Astrocyte (in vitro differentiated cells and primary cell): Measurements from ENCODE around the gene ZNF639. TPM values are rescaled to one million over a fixed set of nuclear protein-coding genes. Genes with fewer than 3 reads are reported as not detected.

ENCODE experiments used
- DNase-seq: peaks from one replicate; pipeline ENCODE4 v3.0.0-alpha.2; 2010; ENCODE audit warnings: low read depth
- FAIRE-seq: peaks from 2 replicates; lab custom pipeline; 2011; peaks lifted over from hg19 to GRCh38; lab: Jason Lieb, UNC
- H2AFZ ChIP-seq: 2 replicates; pipeline ENCODE4 v1.6.0; 2012; ENCODE audit warnings: low read depth, low read length, inconsistent platforms
- H3K27ac ChIP-seq: 2 replicates; pipeline ENCODE4 v1.5.1; 2011; ENCODE audit warnings: low read depth, low read length, inconsistent platforms
- H3K27me3 ChIP-seq: 2 replicates; pipeline ENCODE4 v1.6.0; 2011; ENCODE audit warnings: low read length, inconsistent platforms; ENCODE audit not compliant: insufficient read depth
- H3K36me3 ChIP-seq: 2 replicates; pipeline ENCODE4 v1.5.1; 2011; ENCODE audit warnings: low read length, inconsistent platforms; ENCODE audit not compliant: insufficient read depth
- H3K4me1 ChIP-seq: 2 replicates; pipeline ENCODE4 v1.5.1; 2011; ENCODE audit warnings: low read length, inconsistent platforms; ENCODE audit not compliant: insufficient read depth
- H3K4me2 ChIP-seq: 2 replicates; pipeline ENCODE4 v1.6.0; 2012; ENCODE audit warnings: low read length, inconsistent platforms
- H3K4me3 ChIP-seq: 2 replicates; pipeline ENCODE4 v1.5.1; 2011; ENCODE audit warnings: low read depth, mild to moderate bottlenecking, low read length, inconsistent platforms; ENCODE audit not compliant: insufficient read depth
- H3K79me2 ChIP-seq: 2 replicates; pipeline ENCODE4 v1.6.0; 2012; ENCODE audit warnings: mild to moderate bottlenecking, low read length, inconsistent platforms; ENCODE audit not compliant: insufficient read depth
- H3K9ac ChIP-seq: 2 replicates; pipeline ENCODE4 v1.6.0; 2012; ENCODE audit warnings: mild to moderate bottlenecking, low read length, inconsistent platforms
- H3K9me3 ChIP-seq: 2 replicates; pipeline ENCODE4 v1.5.1; 2012; ENCODE audit warnings: low read depth, mild to moderate bottlenecking, low read length, inconsistent platforms; ENCODE audit not compliant: insufficient read depth
- H4K20me1 ChIP-seq: 2 replicates; pipeline ENCODE4 v1.6.0; 2012; ENCODE audit warnings: low read length, inconsistent platforms; ENCODE audit not compliant: insufficient read depth
- H3K27ac Mint-ChIP-seq: one replicate; pipeline ENCODE4 v1.8.0; 2021; ENCODE audit warnings: mild to moderate bottlenecking, mixed read lengths; ENCODE audit not compliant: unreplicated experiment
- H3K27me3 Mint-ChIP-seq: one replicate; pipeline ENCODE4 v1.8.0; 2021; ENCODE audit warnings: low read depth, mixed read lengths; ENCODE audit not compliant: unreplicated experiment
- H3K36me3 Mint-ChIP-seq: one replicate; pipeline ENCODE4 v1.8.0; 2021; ENCODE audit warnings: low read depth, mixed read lengths; ENCODE audit not compliant: unreplicated experiment
- H3K4me1 Mint-ChIP-seq: one replicate; pipeline ENCODE4 v1.8.0; 2021; ENCODE audit warnings: low read depth, mixed read lengths; ENCODE audit not compliant: unreplicated experiment
- H3K4me3 Mint-ChIP-seq: one replicate; pipeline ENCODE4 v1.8.0; 2021; ENCODE audit warnings: mild to moderate bottlenecking, moderate library complexity, mixed read lengths; ENCODE audit not compliant: unreplicated experiment
- H3K9me3 Mint-ChIP-seq: one replicate; pipeline ENCODE4 v1.8.0; 2021; ENCODE audit warnings: mild to moderate bottlenecking, mixed read lengths; ENCODE audit not compliant: unreplicated experiment
- EZH2 ChIP-seq: IDR thresholded peaks from 2 replicates; pipeline ENCODE4 v1.6.1; 2012; ENCODE audit warnings: mild to moderate bottlenecking, low read length, inconsistent platforms; ENCODE audit not compliant: insufficient read depth
- total RNA-seq: library from RNA; stranded (reverse); gene quantifications from 2 replicates; pipeline ENCODE4 v1.2.1, GENCODE V29; 2021
- TF ChIP-seq, protein P1 (sequence below): IDR thresholded peaks from 2 replicates; pipeline ENCODE4 v1.5.1; 2011; ENCODE audit warnings: low read depth, mild to moderate bottlenecking, inconsistent platforms, low read length, moderate library complexity; ENCODE audit not compliant: insufficient read depth

ZNF639 gene
- total RNA-seq, 1 donor from 2014 or later, result 34.4 TPM

DNA sequence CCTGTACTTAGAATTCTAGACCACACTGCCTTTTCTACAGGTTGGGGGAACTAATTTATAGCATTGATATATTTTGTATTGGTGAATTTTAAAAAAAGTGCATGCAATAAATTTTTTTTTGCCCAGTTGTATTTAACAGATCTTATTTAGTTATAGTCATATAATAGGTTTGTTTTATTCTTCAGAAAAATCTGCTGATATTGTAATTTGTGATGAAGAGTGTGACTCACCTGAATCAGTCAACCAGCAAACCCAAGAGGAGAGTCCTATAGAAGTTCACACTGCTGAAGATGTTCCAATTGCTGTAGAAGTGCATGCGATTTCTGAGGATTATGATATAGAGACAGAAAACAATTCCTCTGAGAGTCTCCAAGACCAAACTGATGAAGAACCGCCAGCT, 10.3 kb downstream of the ZNF639 start:
- TF ChIP-seq EZH2, result no peak
- H3K79me2 ChIP-seq, result peaks cover 34% of the 10 kb centered on the region
- no peak for FAIRE-seq
- no peak for DNase-seq
- H3K4me1 ChIP-seq, result no peaks in the 10 kb centered on the region
- no peak overlapping the region for H3K4me3 ChIP-seq
- peaks cover 40% of the 10 kb centered on the region for H3K36me3 ChIP-seq
- no peak overlapping the region for H3K4me2 ChIP-seq
- no peak overlapping the region for H2AFZ ChIP-seq
- Mint-ChIP-seq H3K27me3 (no peaks in the 10 kb centered on the region), H3K4me3 (no peak overlapping the region), H3K27ac (no peak overlapping the region), H3K36me3 (peaks cover 27% of the 10 kb centered on the region), H3K9me3 (no peaks in the 10 kb centered on the region), H3K4me1 (no peaks in the 10 kb centered on the region)
- H3K9ac ChIP-seq, result no peak overlapping the region
- H3K27ac ChIP-seq, result no peak overlapping the region
- peaks cover 15% of the 10 kb centered on the region for H4K20me1 ChIP-seq
- no peaks in the 10 kb centered on the region for H3K9me3 ChIP-seq
- no peaks in the 10 kb centered on the region for H3K27me3 ChIP-seq

GRCh38 chr3:179336345-179336929, 13.6 kb downstream of the ZNF639 start:
- Histone ChIP-seq H3K9ac (no peak overlapping the region), H3K27me3 (no peaks in the 10 kb centered on the region), H3K36me3 (peaks cover 25% of the 10 kb centered on the region), H3K4me1 (no peaks in the 10 kb centered on the region), H2AFZ (no peak overlapping the region), H3K79me2 (peaks cover 23% of the 10 kb centered on the region), H3K4me2 (no peak overlapping the region), H3K27ac (no peak overlapping the region), H3K4me3 (no peak overlapping the region), H3K9me3 (no peaks in the 10 kb centered on the region), H4K20me1 (peaks cover 4% of the 10 kb centered on the region)
- Mint-ChIP-seq H3K9me3 (no peaks in the 10 kb centered on the region), H3K36me3 (peaks cover 21% of the 10 kb centered on the region), H3K4me1 (no peaks in the 10 kb centered on the region), H3K4me3 (no peak overlapping the region), H3K27me3 (no peaks in the 10 kb centered on the region), H3K27ac (no peak overlapping the region)
- no peak for TF ChIP-seq EZH2
- TF ChIP-seq, protein P1, sequence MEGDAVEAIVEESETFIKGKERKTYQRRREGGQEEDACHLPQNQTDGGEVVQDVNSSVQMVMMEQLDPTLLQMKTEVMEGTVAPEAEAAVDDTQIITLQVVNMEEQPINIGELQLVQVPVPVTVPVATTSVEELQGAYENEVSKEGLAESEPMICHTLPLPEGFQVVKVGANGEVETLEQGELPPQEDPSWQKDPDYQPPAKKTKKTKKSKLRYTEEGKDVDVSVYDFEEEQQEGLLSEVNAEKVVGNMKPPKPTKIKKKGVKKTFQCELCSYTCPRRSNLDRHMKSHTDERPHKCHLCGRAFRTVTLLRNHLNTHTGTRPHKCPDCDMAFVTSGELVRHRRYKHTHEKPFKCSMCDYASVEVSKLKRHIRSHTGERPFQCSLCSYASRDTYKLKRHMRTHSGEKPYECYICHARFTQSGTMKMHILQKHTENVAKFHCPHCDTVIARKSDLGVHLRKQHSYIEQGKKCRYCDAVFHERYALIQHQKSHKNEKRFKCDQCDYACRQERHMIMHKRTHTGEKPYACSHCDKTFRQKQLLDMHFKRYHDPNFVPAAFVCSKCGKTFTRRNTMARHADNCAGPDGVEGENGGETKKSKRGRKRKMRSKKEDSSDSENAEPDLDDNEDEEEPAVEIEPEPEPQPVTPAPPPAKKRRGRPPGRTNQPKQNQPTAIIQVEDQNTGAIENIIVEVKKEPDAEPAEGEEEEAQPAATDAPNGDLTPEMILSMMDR, result no peak
- peak; percentile 41 for FAIRE-seq
- peak; percentile 38 for DNase-seq

- no peaks in the 10 kb centered on the region for H3K27me3 ChIP-seq
- H3K36me3 ChIP-seq, result peaks cover 22% of the 10 kb centered on the region
- H3K79me2 ChIP-seq, result peaks cover 34% of the 10 kb centered on the region
- no peak for TF ChIP-seq EZH2
- TF ChIP-seq, protein P1, result no peak
- peaks cover 7% of the 10 kb centered on the region for H3K4me1 ChIP-seq
- peak within 1 kb of the TSS; percentile 65 for H3K27ac ChIP-seq
- H4K20me1 ChIP-seq, result peaks cover 15% of the 10 kb centered on the region
- H3K36me3 Mint-ChIP-seq, result peaks cover 9% of the 10 kb centered on the region
- H2AFZ ChIP-seq, result peak within 1 kb of the TSS; percentile 95
- no peaks in the 10 kb centered on the region for H3K9me3 Mint-ChIP-seq
- no peaks in the 10 kb centered on the region for H3K9me3 ChIP-seq
- FAIRE-seq, result peak; percentile 95
- H3K4me1 Mint-ChIP-seq, result no peaks in the 10 kb centered on the region
- no peaks in the 10 kb centered on the region for H3K27me3 Mint-ChIP-seq
- peak within 1 kb of the TSS; percentile 93 for H3K4me3 ChIP-seq
- H3K9ac ChIP-seq, result peak within 1 kb of the TSS; percentile 85
- peak; percentile 94 for DNase-seq
- peak within 1 kb of the TSS; percentile 98 for H3K4me3 Mint-ChIP-seq
- H3K4me2 ChIP-seq, result peak within 1 kb of the TSS; percentile 95
- H3K27ac Mint-ChIP-seq, result peak within 1 kb of the TSS; percentile 95
Observed at GRCh38 chr3:179347345-179348194, 24.7 kb downstream of the ZNF639 start, which contains the start of gene MFN1. Gene MFN1, plus strand, starts transcription at chr3:179347709. Its CDS starts 1,143 bp downstream, at chr3:179348852.
